HEK293 (cell line): ENCODE measurements around the gene TMEM267.

Experiments used
- HOXC10 ChIP-seq: sonication (generic); formaldehyde crosslinking; IDR thresholded peaks from 2 replicates; pipeline ENCODE4 v1.8.1; 2023; ENCODE audit warnings: mild to moderate bottlenecking, missing genetic modification reagents
- YY1 ChIP-seq: fragments of 450-650 bp; formaldehyde crosslinking; IDR thresholded peaks from 2 replicates; pipeline ENCODE4 v1.5.1; 2018; ENCODE audit warnings: missing biosample characterization, missing genetic modification characterization
- ZBTB17 ChIP-seq: fragments of 450-650 bp; formaldehyde crosslinking; IDR thresholded peaks from 2 replicates; pipeline ENCODE4 v1.5.1; 2016; ENCODE audit warnings: missing biosample characterization, missing genetic modification characterization
- ZFP3 ChIP-seq: fragments of 450-650 bp; formaldehyde crosslinking; IDR thresholded peaks from 2 replicates; pipeline ENCODE4 v1.5.1; 2016; ENCODE audit warnings: low read depth, missing biosample characterization, missing genetic modification characterization
- ZNF121 ChIP-seq: fragments of 450-650 bp; formaldehyde crosslinking; IDR thresholded peaks from 2 replicates; pipeline ENCODE4 v1.5.1; 2016; ENCODE audit warnings: missing biosample characterization, missing genetic modification characterization
- ZNF274 ChIP-seq, 2 experiments: fragments of 200-500 bp in 1 of 2; fragments of 450-650 bp in 1 of 2; sonication (Bioruptor generic) in 1 of 2; formaldehyde crosslinking in 1 of 2; IDR thresholded peaks; 2 replicates each; pipeline versions ENCODE4 v1.5.1 to v1.6.1; 2014 to 2016; ENCODE audit warnings: borderline replicate concordance in 1 of 2, inconsistent platforms in 1 of 2, low read length in 1 of 2, missing biosample characterization in 1 of 2, missing genetic modification characterization in 1 of 2
- ZNF560 ChIP-seq: fragments of 450-650 bp; formaldehyde crosslinking; IDR thresholded peaks from 2 replicates; pipeline ENCODE4 v1.5.1; 2017; ENCODE audit warnings: missing biosample characterization, missing genetic modification characterization, borderline replicate concordance
- ZNF600 ChIP-seq: fragments of 450-650 bp; formaldehyde crosslinking; IDR thresholded peaks from 2 replicates; pipeline ENCODE4 v1.5.1; 2016; ENCODE audit warnings: missing biosample characterization, missing genetic modification characterization
- ZNF76 ChIP-seq: fragments of 450-650 bp; formaldehyde crosslinking; IDR thresholded peaks from 2 replicates; pipeline ENCODE4; 2016; ENCODE audit warnings: low read depth, missing biosample characterization, missing genetic modification characterization, borderline replicate concordance
- ZNF785 ChIP-seq: fragments of 450-650 bp; formaldehyde crosslinking; IDR thresholded peaks from 2 replicates; pipeline ENCODE4 v1.5.1; 2016; ENCODE audit warnings: missing biosample characterization, missing genetic modification characterization
- ZSCAN23 ChIP-seq: fragments of 450-650 bp; formaldehyde crosslinking; IDR thresholded peaks from 2 replicates; pipeline ENCODE4 v1.5.1; 2016; ENCODE audit warnings: missing biosample characterization, missing genetic modification characterization
- TF ChIP-seq, protein P1 (sequence below): fragments of 450-650 bp; formaldehyde crosslinking; IDR thresholded peaks from 2 replicates; pipeline ENCODE4 v1.5.1; 2016; ENCODE audit warnings: missing biosample characterization, missing genetic modification characterization
- TF ChIP-seq, protein P2 (sequence below): fragments of 450-650 bp; formaldehyde crosslinking; IDR thresholded peaks from 2 replicates; pipeline ENCODE4 v1.5.1; 2017; ENCODE audit warnings: missing biosample characterization, missing genetic modification characterization

DNA sequence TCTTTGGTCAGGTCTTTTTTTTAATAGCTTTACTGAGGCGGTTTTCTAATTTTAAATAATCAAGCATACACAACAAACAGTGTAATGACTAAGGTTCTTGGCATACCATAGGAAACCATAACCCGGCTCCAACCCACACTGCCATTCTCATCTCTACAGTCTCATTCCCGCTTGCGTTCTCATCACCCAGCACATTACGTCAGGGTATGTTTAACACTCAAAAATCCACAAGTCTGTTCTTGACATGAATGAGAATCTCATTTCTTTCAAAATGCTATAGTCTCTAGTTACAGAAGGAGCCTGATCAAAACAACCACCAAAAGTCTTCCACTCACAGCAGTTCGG lies 30.8 kb upstream of the TMEM267 start:
- TF ChIP-seq ZNF560 (tag by site-specific recombination): no peak
- TF ChIP-seq, protein P1, sequence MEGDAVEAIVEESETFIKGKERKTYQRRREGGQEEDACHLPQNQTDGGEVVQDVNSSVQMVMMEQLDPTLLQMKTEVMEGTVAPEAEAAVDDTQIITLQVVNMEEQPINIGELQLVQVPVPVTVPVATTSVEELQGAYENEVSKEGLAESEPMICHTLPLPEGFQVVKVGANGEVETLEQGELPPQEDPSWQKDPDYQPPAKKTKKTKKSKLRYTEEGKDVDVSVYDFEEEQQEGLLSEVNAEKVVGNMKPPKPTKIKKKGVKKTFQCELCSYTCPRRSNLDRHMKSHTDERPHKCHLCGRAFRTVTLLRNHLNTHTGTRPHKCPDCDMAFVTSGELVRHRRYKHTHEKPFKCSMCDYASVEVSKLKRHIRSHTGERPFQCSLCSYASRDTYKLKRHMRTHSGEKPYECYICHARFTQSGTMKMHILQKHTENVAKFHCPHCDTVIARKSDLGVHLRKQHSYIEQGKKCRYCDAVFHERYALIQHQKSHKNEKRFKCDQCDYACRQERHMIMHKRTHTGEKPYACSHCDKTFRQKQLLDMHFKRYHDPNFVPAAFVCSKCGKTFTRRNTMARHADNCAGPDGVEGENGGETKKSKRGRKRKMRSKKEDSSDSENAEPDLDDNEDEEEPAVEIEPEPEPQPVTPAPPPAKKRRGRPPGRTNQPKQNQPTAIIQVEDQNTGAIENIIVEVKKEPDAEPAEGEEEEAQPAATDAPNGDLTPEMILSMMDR: no peak
- TF ChIP-seq ZSCAN23: no peak
- no peak for TF ChIP-seq ZNF121 (tag by site-specific recombination)
- no peak for TF ChIP-seq ZNF274 (IDR thresholded peaks at IDR 0.05; ENCODE audit: low read length)
- no peak for TF ChIP-seq ZNF274 (tag by site-specific recombination; IDR thresholded peaks at IDR 0.05; ENCODE audit: borderline replicate concordance)
- TF ChIP-seq ZNF76 (tag by site-specific recombination): no peak
- TF ChIP-seq YY1 (tag by site-specific recombination): no peak
- no peak for TF ChIP-seq ZBTB17
- no peak for TF ChIP-seq ZNF600 (tag by site-specific recombination)
- no peak for TF ChIP-seq ZFP3 (tag by site-specific recombination)
- no peak for TF ChIP-seq ZNF785 (tag by site-specific recombination)
- TF ChIP-seq HOXC10 (CRISPR knock-in tag): no peak
- TF ChIP-seq, protein P2, sequence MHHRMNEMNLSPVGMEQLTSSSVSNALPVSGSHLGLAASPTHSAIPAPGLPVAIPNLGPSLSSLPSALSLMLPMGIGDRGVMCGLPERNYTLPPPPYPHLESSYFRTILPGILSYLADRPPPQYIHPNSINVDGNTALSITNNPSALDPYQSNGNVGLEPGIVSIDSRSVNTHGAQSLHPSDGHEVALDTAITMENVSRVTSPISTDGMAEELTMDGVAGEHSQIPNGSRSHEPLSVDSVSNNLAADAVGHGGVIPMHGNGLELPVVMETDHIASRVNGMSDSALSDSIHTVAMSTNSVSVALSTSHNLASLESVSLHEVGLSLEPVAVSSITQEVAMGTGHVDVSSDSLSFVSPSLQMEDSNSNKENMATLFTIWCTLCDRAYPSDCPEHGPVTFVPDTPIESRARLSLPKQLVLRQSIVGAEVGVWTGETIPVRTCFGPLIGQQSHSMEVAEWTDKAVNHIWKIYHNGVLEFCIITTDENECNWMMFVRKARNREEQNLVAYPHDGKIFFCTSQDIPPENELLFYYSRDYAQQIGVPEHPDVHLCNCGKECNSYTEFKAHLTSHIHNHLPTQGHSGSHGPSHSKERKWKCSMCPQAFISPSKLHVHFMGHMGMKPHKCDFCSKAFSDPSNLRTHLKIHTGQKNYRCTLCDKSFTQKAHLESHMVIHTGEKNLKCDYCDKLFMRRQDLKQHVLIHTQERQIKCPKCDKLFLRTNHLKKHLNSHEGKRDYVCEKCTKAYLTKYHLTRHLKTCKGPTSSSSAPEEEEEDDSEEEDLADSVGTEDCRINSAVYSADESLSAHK (tag by site-specific recombination): no peak
